ENCODE data around the gene ICA1. TPM values are rescaled to one million over a fixed set of nuclear protein-coding genes. Genes with fewer than 3 reads are reported as not detected.
"Not testable (repeated sequence)": the region's sequence is repeated elsewhere in the genome, so short reads cannot be mapped to it uniquely, and the experiment has no call there.

The ICA1 gene
- 0.24 TPM for polyA plus RNA-seq (2013, experiment 1 of 2; ENCODE audit: insufficient read length)
- 1.0 TPM for polyA plus RNA-seq (2013, experiment 2 of 2; ENCODE audit: insufficient read length)

GRCh38 chr7:8261711-8262695, at the start of gene ICA1:
ICA1 (minus strand) TSS chr7:8262167; CDS start chr7:8235926, 26,241 bp downstream.
- DNase-seq: peak; percentile 14

- no peak for DNase-seq
These were observed 48.9 kb upstream of the ICA1 start for GRCh38 chr7:8310876-8311275.

DNA sequence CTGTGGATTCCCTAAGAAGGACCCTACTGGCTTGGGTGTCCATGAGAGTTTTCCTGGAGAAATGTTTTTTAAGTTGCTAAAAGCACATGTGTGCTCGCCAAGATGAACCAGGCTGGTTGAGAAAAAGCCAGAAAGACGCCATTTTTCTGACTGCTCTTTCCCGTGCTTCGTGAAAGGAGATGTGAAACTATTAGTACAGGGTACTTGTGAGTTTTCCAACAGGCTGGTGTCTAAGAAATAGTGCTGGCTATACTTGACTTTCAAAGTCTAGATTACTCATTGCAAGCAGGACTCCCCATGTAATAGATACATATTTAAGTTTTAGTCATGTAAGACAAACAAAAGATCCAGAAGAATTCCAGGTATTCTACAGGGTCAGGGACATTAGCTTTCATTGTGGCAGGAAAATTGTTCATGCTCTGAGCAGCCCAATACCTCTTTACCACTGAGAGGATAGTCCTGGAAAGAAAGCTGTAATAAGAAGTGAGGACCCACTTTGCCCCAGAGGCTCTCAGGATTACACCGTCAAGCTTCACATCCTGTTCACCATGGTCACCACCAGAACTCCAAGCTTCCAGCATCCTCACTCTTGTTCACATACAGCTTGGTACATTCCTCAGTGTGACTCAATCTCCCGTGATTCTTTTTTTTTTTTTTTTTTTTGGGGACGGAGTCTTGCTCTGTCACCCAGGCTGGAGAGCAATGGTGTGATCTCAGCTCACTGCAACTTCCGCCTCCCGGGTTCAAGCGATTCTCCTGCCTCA, 43.8 kb upstream of the ICA1 start:
- DNase-seq: no peak

- DNase-seq: no peak
These were observed 43.1 kb upstream of the ICA1 start for GRCh38 chr7:8305104-8305503.

DNA sequence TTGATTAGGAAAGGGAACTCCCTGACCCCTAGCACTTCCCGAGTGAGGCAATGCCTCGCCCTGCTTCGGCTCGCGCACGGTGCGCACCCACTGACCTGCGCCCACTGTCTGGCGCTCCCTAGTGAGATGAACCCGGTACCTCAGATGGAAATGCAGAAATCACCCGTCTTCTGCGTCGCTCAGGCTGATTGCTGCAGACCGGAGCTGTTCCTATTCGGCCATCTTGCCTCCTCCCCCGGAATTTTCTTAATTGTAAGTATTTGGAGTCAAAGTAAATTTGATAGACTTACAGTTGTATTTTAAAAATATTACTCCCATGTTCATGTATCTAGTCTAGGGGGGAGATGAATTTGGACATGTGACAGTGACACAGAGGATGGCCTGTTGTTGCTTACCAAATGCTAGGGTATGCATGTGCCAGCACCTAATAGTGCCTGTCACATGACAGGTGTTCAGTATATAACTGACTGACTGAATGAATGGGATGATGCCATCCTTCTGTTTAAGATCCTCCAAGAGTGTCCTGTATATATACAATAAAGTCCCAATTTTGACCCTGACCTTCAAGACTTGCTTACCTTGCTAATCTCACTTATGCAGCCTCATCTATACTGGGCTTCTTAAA, 42.0 kb upstream of the ICA1 start:
- DNase-seq: no peak

- not testable (repeated sequence) for DNase-seq
These were observed 35.1 kb upstream of the ICA1 start for GRCh38 chr7:8297023-8297422.

GRCh38 chr7:8296362-8296659, 34.3 kb upstream of the ICA1 start:
- DNase-seq: no peak

DNA sequence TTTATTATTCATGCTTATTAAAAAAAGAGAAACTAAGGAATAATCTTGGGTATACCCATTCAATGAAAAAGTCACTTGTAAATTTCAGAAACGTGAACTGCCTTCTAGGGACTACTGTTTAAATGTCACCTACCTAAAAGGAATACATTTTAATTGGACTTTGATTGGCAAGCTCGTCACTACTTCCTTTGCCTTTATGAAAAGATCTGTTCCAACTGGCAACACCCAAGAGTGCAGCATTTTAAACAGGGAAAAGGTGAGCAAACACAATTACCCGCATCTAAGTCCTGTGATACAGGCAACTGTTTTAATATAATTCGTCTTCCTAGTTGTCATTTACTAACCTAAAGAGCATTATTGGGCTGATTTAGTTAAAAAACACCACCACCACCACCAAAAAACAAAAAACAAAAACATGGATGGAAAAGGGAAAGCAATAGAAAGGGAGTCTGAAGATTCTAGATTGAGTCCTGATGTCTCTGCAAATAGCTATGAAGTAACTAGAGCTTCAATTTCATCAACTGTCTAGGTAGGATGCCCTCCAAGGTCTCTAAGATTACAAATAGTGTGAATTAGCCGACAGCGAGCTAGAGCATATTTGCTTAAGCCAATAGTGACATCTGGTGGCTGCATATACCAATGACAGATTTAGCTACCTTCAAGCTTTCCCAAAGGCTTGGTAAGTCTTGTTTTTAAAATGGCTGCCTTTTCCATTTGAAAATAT, 33.8 kb upstream of the ICA1 start:
- peak; percentile 77 for DNase-seq

DNA sequence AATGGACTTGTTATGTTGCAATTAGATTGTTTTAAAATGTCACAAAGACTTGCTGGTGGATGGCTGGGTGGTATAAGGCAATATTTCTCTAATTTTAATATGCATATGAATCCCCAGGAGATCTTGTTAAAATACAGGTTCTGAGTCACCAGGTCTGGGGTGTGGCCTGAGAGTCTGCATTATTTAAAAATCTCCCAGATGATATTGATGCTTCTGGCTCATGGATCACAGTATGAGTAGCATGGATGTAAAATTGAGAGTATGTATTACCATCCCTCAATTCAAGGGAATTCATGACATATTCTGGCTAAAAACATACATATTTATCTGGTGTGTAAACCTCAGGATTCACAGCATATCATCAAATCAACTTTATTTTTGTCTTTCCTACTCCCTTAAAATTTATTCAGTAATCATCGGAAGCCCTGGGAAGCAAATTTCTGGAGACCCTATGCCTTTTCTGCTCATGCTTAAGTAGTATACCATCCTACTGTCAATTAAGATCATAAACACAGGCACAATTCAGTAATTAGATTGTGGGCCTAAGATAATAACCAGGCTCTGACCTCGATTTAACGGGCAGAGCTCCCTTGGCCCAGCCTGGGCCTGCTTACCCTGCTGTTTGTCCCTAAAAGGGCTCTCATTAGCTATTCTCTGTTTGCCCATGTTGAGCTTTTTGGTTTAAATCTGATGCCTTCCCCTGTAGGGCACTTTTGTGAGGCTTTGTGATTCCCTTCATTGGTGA, 29.6 kb upstream of the ICA1 start:
- no peak for DNase-seq

- DNase-seq: no peak
These were observed 28.8 kb upstream of the ICA1 start for GRCh38 chr7:8290645-8291308.

DNA sequence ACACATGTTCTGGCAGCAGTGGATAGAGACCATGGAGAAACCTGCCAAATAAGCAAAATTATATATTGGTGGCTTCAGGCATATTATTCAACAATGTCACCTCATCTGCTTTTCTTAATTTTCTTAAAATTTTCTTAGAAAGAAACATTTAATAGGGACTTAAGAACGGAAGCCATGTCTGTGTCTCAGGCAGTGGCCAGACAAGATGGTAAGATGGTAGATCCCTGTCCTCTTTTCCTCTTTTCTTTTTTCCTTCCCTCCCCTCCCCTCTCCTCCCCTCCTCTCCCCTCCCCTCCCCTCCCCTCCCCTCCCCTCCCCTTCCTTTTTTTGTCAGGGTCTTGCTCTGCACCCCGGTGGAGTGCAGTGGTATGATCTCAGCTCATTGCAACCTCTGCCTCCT, 24.2 kb upstream of the ICA1 start:
- DNase-seq: no peak

DNA sequence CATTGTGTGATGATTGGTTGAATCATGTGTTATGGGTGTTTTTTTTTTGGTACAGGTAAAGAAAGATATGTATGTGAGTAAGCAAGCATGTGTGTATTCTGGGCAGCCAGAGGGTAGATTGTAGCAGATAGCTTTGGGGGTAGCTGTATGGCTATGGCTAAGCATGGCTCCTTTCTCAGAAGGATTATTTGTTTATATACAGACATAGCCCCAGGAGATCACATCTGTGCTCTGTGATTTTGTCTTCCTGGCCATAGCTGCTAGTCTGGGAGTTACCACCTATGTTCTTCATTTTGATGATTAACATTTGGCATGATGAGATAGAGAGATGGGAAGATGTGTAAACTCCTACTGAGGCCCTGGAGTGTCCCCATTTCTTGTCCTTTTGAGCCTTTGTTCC, 23.2 kb upstream of the ICA1 start:
- no peak for DNase-seq

GRCh38 chr7:8284606-8285005, 22.6 kb upstream of the ICA1 start:
- no peak for DNase-seq

GRCh38 chr7:8283968-8284367, 22.0 kb upstream of the ICA1 start:
- DNase-seq: no peak

DNA sequence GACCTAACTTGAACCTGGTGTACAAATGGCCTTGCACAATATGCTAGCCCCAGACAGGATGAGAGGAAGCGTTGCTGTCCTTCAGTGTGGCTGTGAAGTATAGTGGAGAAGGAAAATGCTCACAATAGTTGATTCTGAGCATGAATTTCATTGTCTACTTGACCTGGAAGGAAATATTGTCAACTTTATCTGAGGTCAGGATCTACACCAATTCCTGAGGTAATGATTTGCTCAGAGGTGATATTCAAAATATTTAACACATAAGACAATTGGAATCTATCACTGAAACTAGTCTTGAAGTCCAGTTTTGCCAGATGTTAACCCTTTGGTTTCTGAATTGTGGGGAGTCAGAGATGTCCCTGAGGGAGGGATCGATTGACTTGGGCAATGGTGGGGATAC, 20.9 kb upstream of the ICA1 start:
- no peak for DNase-seq

GRCh38 chr7:8282162-8282561, 20.2 kb upstream of the ICA1 start:
- no peak for DNase-seq

- no peak for DNase-seq
These were observed 16.2 kb upstream of the ICA1 start for GRCh38 chr7:8278183-8278582.

GRCh38 chr7:8277394-8277982, 15.5 kb upstream of the ICA1 start:
- DNase-seq: no peak

DNA sequence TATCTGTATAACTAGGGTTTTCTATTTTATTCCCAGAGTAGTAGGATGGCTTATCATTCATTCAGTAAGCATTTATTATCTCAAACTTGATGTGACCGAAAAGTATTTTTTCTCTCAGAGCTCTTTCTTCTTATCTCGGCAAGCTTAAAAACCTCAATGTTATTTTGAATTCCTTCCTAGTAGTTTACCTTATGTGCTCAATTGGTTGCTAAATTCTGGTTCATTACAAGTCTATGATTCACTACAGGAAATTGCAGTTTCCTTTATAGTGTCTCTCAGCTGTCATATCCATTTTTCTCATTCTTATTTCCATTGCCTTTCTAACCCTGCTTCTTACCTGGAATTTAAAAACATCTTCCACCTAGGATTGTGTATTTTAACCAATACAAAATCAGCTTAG, 12.6 kb upstream of the ICA1 start:
- no peak for DNase-seq

GRCh38 chr7:8271960-8272359, 10.0 kb upstream of the ICA1 start:
- no peak for DNase-seq

DNA sequence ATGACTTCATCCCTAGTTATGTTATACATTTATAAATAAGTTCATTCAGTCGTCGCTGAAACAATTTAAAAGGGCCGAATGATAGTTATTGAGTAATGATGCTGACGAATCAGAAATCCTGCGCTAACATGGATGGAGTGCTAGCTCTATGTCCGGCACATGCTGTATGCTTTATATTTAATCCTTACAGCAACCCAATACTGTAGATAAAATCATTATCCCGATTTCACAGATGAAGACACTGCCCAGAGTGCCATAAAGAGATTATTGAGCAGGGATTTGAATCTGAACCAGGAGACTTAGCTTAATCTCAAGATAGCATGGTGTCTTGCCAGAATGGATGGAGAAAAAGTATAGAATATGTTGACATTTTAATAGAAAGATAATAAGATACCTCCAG, 1.1 kb upstream of the ICA1 start:
- DNase-seq: no peak

All from fibroblast of skin of scalp (primary cell).